Stomach (tissue), 4 donors: ENCODE measurements around the gene EDEM1.

Source experiments
- EP300 ChIP-seq: sonication (generic); formaldehyde crosslinking; IDR thresholded peaks from one replicate; pipeline ENCODE4 v1.6.1; 2017; ENCODE audit warnings: antibody characterized with exemption
- POLR2A ChIP-seq, 4 donors: fragments of 450-650 bp; IDR thresholded peaks; one replicate each; pipeline ENCODE4 v1.6.1; 2016; ENCODE audit warnings: antibody characterized with exemption in 4 of 4, control low read depth in 2 of 4, mild to moderate bottlenecking in 1 of 4, moderate library complexity in 1 of 4
- TF ChIP-seq, protein P1 (sequence below), 7 experiments: fragments of 450-650 bp in 4 of 7; fragments of 200-600 bp in 3 of 7; sonication (generic) in 3 of 7; IDR thresholded peaks; one replicate each; pipeline ENCODE4 v1.5.1; 2016 to 2019; ENCODE audit warnings: antibody characterized with exemption in 7 of 7, control low read depth in 2 of 7, mild to moderate bottlenecking in 1 of 7

DNA sequence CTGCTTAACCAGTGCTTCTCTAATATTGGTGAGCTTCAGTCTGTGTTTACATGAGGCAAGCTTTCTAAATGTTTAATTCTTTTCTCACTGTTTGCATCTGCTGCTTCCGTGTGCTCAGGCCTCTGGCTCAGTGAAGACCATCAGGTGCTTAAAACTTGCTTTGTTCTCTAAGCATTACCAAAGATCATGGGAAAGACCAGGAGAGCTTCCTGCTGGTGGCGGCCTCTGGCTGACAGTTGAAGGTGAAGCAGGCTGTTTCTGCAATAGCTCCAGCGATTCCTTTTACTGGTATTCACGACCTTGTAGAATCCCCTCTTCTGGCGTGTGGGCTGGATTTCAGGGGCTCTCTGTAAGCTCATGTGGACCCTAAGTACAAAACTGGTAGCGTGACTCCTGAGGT lies 45.1 kb downstream of the EDEM1 start:
- no peak for TF ChIP-seq POLR2A (IDR thresholded peaks at IDR 0.05)
- TF ChIP-seq, protein P1, sequence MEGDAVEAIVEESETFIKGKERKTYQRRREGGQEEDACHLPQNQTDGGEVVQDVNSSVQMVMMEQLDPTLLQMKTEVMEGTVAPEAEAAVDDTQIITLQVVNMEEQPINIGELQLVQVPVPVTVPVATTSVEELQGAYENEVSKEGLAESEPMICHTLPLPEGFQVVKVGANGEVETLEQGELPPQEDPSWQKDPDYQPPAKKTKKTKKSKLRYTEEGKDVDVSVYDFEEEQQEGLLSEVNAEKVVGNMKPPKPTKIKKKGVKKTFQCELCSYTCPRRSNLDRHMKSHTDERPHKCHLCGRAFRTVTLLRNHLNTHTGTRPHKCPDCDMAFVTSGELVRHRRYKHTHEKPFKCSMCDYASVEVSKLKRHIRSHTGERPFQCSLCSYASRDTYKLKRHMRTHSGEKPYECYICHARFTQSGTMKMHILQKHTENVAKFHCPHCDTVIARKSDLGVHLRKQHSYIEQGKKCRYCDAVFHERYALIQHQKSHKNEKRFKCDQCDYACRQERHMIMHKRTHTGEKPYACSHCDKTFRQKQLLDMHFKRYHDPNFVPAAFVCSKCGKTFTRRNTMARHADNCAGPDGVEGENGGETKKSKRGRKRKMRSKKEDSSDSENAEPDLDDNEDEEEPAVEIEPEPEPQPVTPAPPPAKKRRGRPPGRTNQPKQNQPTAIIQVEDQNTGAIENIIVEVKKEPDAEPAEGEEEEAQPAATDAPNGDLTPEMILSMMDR (IDR thresholded peaks at IDR 0.05), result no peak
- TF ChIP-seq EP300, result no peak
